VCaP (cell line): ENCODE data around the gene NAGPA.

ENCODE experiments used
- H3K27ac ChIP-seq: fragments of 450-650 bp; 2 replicates; pipeline ENCODE4 v1.5.1; 2017
- CTCF ChIP-seq: fragments of 450-650 bp; conservative IDR thresholded peaks from 2 replicates; pipeline ENCODE4 v1.5.1; 2017; ENCODE audit warnings: mild to moderate bottlenecking, moderate library complexity

NAGPA gene

GRCh38 chr16:5071681-5072333 lies 38.1 kb upstream of the NAGPA start, which contains the start of gene ALG1:
TSS of gene ALG1 (plus strand) at chr16:5071843. CDS start at chr16:5071850, 7 bp downstream.
- TF ChIP-seq CTCF = no peak
- H3K27ac ChIP-seq = peak within 1 kb of the TSS; percentile 71

GRCh38 chr16:5071341-5071680 lies 37.6 kb upstream of the NAGPA start:
- TF ChIP-seq CTCF = no peak
- peak overlapping the region; percentile 71 for H3K27ac ChIP-seq

GRCh38 chr16:5070431-5071186 lies 36.9 kb upstream of the NAGPA start:
- peak overlapping the region; percentile 71; the same call in 1 of the 2 replicates for H3K27ac ChIP-seq

GRCh38 chr16:5069854-5070253 lies 36.1 kb upstream of the NAGPA start:
- H3K27ac ChIP-seq = no peak overlapping the region
- TF ChIP-seq CTCF = no peak

More at GRCh38 chr16:5070431-5071186, 36.9 kb upstream of the NAGPA start:
- TF ChIP-seq CTCF = no peak

GRCh38 chr16:5069048-5069447 lies 35.3 kb upstream of the NAGPA start:
- H3K27ac ChIP-seq = no peak overlapping the region
- no peak for TF ChIP-seq CTCF

GRCh38 chr16:5066511-5066910 lies 32.8 kb upstream of the NAGPA start:
- TF ChIP-seq CTCF = no peak
- H3K27ac ChIP-seq = no peak overlapping the region

- H3K27ac ChIP-seq = no peak within 1 kb of the TSS; the same call in 1 of the 2 replicates
- no peak for TF ChIP-seq CTCF
Observed at GRCh38 chr16:5065813-5066212, 32.1 kb upstream of the NAGPA start, which contains the start of gene C16orf89. TSS of gene C16orf89 (minus strand) at chr16:5065956. CDS start at chr16:5065908, 48 bp downstream.
